NOMO-1 treated with dmso at 0.1 percent for 144 hours (cell line): ENCODE measurements around the gene GPR146.

Experiments
- DNase-seq: peaks from one replicate; lab custom pipeline; 2025; ENCODE audit not compliant: unreplicated experiment; lab: John Stamatoyannopoulos, UW

GPR146 gene

GRCh38 chr7:1090686-1091643 is 46.6 kb downstream of the GPR146 start:
- DNase-seq: peak; percentile 8

GRCh38 chr7:1091644-1092027 is 47.3 kb downstream of the GPR146 start:
- DNase-seq: no peak

DNA sequence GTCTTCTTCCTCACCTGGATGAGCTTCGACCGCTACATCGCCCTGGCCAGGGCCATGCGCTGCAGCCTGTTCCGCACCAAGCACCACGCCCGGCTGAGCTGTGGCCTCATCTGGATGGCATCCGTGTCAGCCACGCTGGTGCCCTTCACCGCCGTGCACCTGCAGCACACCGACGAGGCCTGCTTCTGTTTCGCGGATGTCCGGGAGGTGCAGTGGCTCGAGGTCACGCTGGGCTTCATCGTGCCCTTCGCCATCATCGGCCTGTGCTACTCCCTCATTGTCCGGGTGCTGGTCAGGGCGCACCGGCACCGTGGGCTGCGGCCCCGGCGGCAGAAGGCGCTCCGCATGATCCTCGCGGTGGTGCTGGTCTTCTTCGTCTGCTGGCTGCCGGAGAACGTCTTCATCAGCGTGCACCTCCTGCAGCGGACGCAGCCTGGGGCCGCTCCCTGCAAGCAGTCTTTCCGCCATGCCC is 47.9 kb downstream of the GPR146 start:
- no peak for DNase-seq

DNA sequence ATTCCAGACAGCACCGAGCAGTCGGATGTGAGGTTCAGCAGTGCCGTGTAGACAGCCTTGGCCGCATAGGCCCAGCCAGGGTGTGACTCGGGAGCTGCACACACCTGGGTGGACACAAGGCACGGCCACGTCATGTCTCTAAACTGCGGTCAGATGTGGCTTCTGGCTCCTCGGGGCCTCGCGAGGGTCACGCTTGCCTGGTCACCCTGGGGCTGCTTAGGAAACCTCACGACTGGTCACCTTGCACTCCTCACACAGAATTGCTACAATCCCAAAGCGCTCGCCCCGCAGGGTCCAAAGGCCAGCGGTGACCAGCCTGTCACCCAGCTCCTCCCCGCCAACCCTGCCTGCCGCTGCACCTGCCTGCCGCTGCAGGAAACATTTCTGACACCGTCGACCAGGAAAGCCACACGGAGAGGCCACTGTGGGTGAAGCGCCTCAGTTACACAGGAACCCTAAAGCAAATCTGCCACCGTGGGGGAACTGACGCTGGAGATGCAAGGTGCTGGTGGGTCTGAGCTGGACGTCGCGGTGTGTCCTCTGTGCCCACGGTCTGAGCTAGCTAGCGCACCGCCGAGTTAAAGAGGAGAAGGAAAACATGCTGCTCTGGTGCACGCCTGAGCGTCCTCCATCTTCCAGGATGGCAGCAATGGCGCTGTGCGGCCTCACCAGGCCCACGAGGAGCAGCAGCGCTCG is 48.6 kb downstream of the GPR146 start:
- DNase-seq: no peak

- no peak for DNase-seq
These were observed 49.1 kb downstream of the GPR146 start for GRCh38 chr7:1093502-1093843.

- DNase-seq: no peak
These were observed 49.7 kb downstream of the GPR146 start for GRCh38 chr7:1093916-1094508.

- DNase-seq: no peak
These were observed 50.5 kb downstream of the GPR146 start for GRCh38 chr7:1094870-1095269.

- no peak for DNase-seq
These were observed 51.3 kb downstream of the GPR146 start for GRCh38 chr7:1095621-1096155.

DNA sequence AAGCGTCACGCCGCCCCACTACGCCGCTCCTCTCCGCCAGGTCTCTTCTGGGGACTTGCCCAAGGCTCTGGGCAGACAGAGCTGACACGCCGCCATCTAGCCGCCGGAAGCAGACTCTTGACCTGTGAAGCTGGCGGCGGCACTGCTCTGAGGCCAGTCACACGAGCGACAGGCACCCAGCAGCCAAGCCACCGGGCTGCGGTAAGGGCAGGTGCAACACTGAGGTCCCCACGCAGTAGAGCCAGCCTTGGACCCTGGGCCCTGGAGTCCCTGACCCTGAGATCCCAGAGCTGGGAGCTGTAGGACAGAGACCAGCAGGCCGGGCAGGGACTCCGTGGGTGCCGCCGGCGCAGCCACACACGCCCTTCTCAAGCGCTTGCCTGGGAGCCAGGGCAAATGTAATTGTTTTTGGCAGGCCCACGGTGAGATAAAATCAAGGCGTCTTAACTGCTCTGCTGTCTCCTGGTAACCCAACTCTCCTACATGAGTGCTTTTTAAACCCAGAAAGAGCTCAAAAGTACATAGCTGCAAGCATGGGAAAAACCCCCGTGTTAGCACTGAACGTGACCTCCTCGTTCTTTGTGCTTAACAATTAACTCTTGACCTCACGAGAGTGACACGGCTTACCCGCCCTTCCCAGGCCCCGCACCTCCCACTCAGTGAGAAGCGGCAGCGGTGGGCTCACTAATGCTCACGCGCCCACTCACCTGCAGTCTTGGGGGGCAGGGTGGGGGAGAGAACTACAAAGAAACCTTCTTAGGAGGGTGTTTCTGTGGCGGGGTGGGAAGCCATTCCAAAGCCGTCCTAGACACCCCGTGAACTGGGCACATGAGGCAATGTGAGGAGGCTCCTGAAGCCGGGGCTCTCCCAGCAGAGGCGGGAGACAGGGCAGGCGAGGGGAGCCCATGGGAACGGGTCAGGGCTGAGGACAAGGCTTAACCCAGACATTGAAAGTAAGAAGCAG is 52.1 kb downstream of the GPR146 start:
- DNase-seq: no peak

DNA sequence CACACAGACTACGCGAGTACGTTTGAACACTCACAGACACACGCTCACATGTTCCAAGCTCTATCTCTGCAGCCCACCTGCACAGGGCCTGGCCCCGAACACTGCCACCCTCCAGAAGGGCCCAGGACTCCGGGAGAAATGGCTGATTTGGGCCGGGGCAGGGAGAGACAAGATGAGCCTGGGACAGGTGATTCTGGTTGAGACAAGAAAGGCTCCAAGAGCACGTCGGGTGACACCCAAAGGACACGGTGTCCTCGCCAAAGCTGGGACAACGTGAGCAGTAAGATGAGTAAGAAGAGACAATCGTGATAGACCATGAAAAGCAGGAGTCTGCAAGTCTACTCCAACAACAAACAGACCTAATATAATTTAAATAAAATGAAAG is 52.8 kb downstream of the GPR146 start:
- no peak for DNase-seq

- no peak for DNase-seq
These were observed 54.2 kb downstream of the GPR146 start for GRCh38 chr7:1098243-1099153.

GRCh38 chr7:1099154-1099542 is 54.8 kb downstream of the GPR146 start:
- DNase-seq: no peak

DNA sequence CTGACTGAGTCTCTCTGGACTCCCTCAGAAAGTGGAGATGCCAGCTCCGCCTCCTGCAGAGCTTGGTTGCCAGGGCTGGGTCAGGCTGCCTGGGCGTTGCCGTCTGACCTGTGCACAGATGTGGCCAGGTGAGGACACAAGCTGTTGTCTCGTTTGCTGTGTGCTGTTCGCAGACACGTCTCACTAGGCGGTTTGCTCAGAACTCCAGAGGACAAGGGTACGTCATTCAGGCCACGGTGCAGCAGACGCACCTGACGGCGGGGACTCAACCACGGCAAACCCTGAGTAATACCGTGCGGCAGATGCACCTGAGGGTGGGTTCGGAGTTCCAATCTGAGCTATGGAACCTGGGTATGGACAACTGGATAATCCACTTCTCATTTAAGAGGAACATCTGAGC is 55.3 kb downstream of the GPR146 start:
- DNase-seq: no peak

GRCh38 chr7:1100386-1100785 is 56.0 kb downstream of the GPR146 start:
- DNase-seq: no peak

DNA sequence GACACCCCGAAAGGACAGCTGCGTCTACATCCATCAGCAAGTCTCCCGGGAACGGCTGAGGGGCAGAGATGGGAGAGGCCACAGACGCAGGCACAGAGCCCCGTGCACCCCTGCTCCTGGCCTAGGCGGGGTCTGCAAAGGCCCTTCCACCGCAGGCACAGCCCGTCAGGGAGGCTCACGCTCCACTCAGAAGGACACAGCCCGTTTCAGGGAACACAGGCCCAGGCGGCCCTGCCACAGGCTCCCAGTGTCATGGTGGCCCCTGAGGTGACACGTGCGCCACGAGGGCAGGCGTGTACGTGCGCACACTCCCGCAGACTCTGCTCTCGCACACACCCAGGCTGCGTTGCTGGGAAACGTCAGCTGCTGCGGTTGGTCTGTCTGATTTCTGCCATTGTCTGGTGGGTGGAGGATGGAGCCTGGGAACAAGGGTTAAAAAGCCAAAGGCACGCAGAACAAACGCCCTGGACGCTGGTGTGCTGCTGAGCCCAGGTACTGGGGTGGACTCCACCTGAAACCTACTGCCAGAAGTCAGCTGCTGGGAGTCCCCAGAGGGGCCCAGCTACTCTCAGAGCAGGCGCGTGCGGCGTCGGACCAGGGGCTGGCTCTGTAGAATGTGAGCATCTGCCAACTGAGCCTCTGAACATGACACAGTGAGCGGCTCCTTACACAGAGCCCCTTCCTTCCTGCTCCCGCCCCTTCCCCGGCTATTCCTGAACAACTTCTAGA is 56.7 kb downstream of the GPR146 start:
- DNase-seq: no peak

- no peak for DNase-seq
These were observed 57.5 kb downstream of the GPR146 start for GRCh38 chr7:1101563-1102431.

DNA sequence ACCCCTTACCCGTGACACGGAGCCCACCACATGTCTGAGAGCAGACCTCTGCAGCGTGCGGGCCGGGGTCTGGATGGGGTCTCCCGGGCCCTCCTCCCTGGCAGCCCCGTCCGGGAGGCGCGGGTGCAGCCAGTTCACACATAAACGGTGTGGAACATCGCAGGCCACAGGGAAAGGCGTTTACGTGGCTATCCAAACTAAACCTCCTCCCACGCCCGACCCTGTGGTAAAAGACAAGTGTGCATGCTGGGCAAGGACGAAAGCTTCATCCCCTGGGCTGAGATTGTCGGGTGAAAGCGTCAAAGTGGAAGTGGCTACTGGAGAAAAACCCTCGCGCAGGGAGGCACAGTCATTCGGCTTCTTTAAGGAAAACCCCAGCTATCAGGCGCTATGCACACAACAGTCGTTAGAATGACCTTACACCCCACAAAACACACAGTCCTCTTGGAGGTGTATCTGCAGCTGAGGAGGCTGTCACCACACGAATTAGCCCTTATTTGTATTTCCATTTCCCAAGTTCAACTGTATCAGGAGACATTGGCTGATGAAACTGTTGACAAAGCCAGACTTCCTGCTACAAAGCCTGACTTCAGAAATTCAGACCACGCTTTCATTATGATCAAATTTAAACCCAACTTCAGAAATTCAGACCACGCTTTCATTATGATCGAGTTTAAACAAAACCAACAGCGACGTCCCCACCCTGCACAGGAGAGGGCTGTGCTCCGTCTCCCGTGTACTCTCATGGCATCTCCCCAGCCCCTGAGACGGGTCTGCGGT is 58.9 kb downstream of the GPR146 start:
- DNase-seq: no peak
